Measurements from ENCODE around the gene SLC6A12.

SLC6A12 gene

DNA sequence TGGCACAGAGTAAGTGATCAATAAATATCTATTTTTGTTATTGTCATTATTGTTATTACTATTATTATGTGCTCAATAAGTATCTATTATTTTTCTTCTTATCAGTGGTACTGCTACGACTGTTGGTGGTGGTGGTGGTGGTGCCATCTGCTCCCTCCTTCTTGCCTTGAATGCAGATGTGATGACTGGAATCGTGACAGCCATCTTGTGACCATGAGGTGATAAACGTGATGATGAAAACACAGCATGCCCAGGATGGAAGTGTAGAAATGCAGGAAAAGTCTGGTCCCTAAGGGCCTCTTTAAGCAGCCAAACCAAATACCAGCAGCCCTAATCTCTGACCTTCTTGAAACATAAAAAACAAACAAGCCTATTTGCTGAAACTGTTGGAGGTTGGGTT is 22.4 kb downstream of the SLC6A12 start:
- no peak overlapping the region for H3K23ac ChIP-seq (ENCODE audit: low read depth, low read length, poor library complexity)
- H2BK120ac ChIP-seq (ENCODE audit: low read depth, low read length): no peak overlapping the region
- no peak overlapping the region for H3K9ac ChIP-seq (ENCODE audit: low read depth, low read length, poor library complexity)
- H3K4me1 ChIP-seq (ENCODE audit: control insufficient read depth in 2 of 2, insufficient read depth in 1 of 2, low read depth in 1 of 2, low read length in 2 of 2): peaks cover 2 to 6% of the 10 kb centered on the region in 2 donors
- H3K14ac ChIP-seq (ENCODE audit: low read length): no peak overlapping the region
- H2AK5ac ChIP-seq (ENCODE audit: low read depth, low read length): no peak overlapping the region
- no peaks in the 10 kb centered on the region for H3K36me3 ChIP-seq (replicated peaks in 1 of 2; ENCODE audit: control insufficient read depth in 2 of 2, insufficient read depth in 2 of 2, low read length in 2 of 2)
- H2BK5ac ChIP-seq (ENCODE audit: low read length): no peak overlapping the region
- H3K4me3 ChIP-seq (ENCODE audit: low read length in 2 of 2): no peak overlapping the region
- no peak overlapping the region for H4K8ac ChIP-seq (ENCODE audit: low read depth, low read length)
- H2BK12ac ChIP-seq (ENCODE audit: low read length): no peak overlapping the region
- peaks cover 0 to 3% of the 10 kb centered on the region in 2 donors for H3K9me3 ChIP-seq (replicated peaks in 1 of 2; ENCODE audit: control insufficient read depth in 2 of 2, insufficient read depth in 1 of 2, low read depth in 1 of 2, low read length in 2 of 2)
- H3K4me2 ChIP-seq (ENCODE audit: insufficient read depth, low read length, poor library complexity, severe bottlenecking): no peak overlapping the region
- no peak overlapping the region for H4K91ac ChIP-seq (ENCODE audit: low read depth, low read length, poor library complexity)
- WGBS, 2 donors (ENCODE audit: extremely low coverage in 2 of 2, insufficient read length in 2 of 2, insufficient replicate concordance in 1 of 2): no CpG with 5 or more reads among the region's 3 CpGs
- H2AFZ ChIP-seq (ENCODE audit: low read length): no peak overlapping the region
- H3K27ac ChIP-seq (replicated peaks; ENCODE audit: low read length): no peak overlapping the region
- no peaks in the 10 kb centered on the region for H3K79me1 ChIP-seq (ENCODE audit: low read depth, low read length)
- no peak for DNase-seq (ENCODE audit: low spot score)
- H3K18ac ChIP-seq (ENCODE audit: low read length): no peak overlapping the region
- H3K27me3 ChIP-seq (ENCODE audit: control insufficient read depth in 3 of 3, insufficient read depth in 3 of 3, low read depth in 1 of 3, low read length in 3 of 3): peaks cover 0 to 53% (median 7%) of the 10 kb centered on the region in 3 experiments
- H2BK15ac ChIP-seq (ENCODE audit: low read length): no peak overlapping the region
- no peak overlapping the region for H3K4ac ChIP-seq (ENCODE audit: low read length)

DNA sequence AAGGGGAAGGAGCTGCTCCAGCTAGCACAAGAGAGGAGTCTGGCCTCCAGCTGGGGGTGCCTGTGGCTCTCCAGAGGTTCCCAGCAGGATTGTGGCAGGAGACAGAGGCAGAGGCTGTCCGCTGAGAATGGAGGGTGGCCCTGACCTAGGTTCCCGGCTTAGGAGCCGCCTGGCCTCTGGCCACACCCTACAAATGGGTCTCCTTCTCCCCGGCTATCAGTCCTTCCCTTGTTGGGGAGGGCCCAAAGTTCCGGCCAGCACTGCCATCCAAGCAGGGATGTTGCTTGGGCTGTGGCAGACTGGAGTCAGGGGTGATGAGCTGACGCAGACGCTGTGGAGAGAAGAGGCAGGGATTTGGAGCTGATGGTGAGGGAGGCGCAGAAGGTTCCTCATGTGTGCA is 23.1 kb downstream of the SLC6A12 start:
- DNase-seq (ENCODE audit: low spot score): no peak
- Histone ChIP-seq H3K4ac (ENCODE audit: low read length) (no peak overlapping the region), H2AK5ac (ENCODE audit: low read depth, low read length) (peak overlapping the region; percentile 65), H3K14ac (ENCODE audit: low read length) (no peak overlapping the region), H3K27ac (replicated peaks; ENCODE audit: low read length) (no peak overlapping the region), H3K79me1 (ENCODE audit: low read depth, low read length) (no peaks in the 10 kb centered on the region), H2BK120ac (ENCODE audit: low read depth, low read length) (no peak overlapping the region), H2BK12ac (ENCODE audit: low read length) (peak overlapping the region; percentile 44), H2BK5ac (ENCODE audit: low read length) (peak overlapping the region; percentile 45), H3K9ac (ENCODE audit: low read depth, low read length, poor library complexity) (peak overlapping the region; percentile 2), H3K4me3 (ENCODE audit: low read length in 2 of 2) (no peak overlapping the region), H3K18ac (ENCODE audit: low read length) (peak overlapping the region; percentile 74), H2AFZ (ENCODE audit: low read length) (no peak overlapping the region), H3K4me2 (ENCODE audit: insufficient read depth, low read length, poor library complexity, severe bottlenecking) (no peak overlapping the region), H2BK15ac (ENCODE audit: low read length) (peak overlapping the region; percentile 42), H3K27me3 (ENCODE audit: control insufficient read depth in 3 of 3, insufficient read depth in 3 of 3, low read depth in 1 of 3, low read length in 3 of 3) (peaks cover 0 to 57% (median 7%) of the 10 kb centered on the region in 3 experiments), H4K8ac (ENCODE audit: low read depth, low read length) (no peak overlapping the region), H4K91ac (ENCODE audit: low read depth, low read length, poor library complexity) (peak overlapping the region; percentile 28), H3K23ac (ENCODE audit: low read depth, low read length, poor library complexity) (peak overlapping the region; percentile 26), H3K36me3 (replicated peaks in 1 of 2; ENCODE audit: control insufficient read depth in 2 of 2, insufficient read depth in 2 of 2, low read length in 2 of 2) (no peaks in the 10 kb centered on the region), H3K9me3 (replicated peaks in 1 of 2; ENCODE audit: control insufficient read depth in 2 of 2, insufficient read depth in 1 of 2, low read depth in 1 of 2, low read length in 2 of 2) (peaks cover 0 to 3% of the 10 kb centered on the region in 2 donors), H3K4me1 (ENCODE audit: control insufficient read depth in 2 of 2, insufficient read depth in 1 of 2, low read depth in 1 of 2, low read length in 2 of 2) (peaks cover 2 to 6% of the 10 kb centered on the region in 2 donors)
- WGBS, 2 donors (ENCODE audit: extremely low coverage in 2 of 2, insufficient read length in 2 of 2, insufficient replicate concordance in 1 of 2): no CpG with 5 or more reads among the region's 8 CpGs

DNA sequence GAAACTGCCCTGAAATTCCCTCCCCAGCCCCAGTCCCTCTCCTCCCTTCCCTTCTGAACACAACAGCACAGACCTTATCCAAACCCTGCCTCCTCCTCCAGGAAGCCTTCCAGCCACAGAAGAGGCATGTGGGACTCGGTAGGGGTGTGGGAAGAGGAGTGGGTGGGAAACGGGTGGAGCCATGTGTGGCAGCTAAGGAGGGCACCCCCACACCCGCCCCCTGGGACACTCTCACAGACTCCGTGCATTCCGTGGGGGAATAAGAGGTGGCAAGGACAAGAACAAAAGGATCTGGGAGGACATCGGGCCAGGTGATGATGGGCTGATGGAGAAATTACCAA is 24.4 kb downstream of the SLC6A12 start:
- Histone ChIP-seq H3K9ac (ENCODE audit: low read depth, low read length, poor library complexity) (no peak overlapping the region), H2BK5ac (ENCODE audit: low read length) (peak overlapping the region; percentile 7), H3K36me3 (replicated peaks in 1 of 2; ENCODE audit: control insufficient read depth in 2 of 2, insufficient read depth in 2 of 2, low read length in 2 of 2) (no peaks in the 10 kb centered on the region), H4K91ac (ENCODE audit: low read depth, low read length, poor library complexity) (no peak overlapping the region), H2AK5ac (ENCODE audit: low read depth, low read length) (peak overlapping the region; percentile 79), H3K4ac (ENCODE audit: low read length) (no peak overlapping the region), H3K9me3 (replicated peaks in 1 of 2; ENCODE audit: control insufficient read depth in 2 of 2, insufficient read depth in 1 of 2, low read depth in 1 of 2, low read length in 2 of 2) (peaks cover 0 to 3% of the 10 kb centered on the region in 2 donors), H3K14ac (ENCODE audit: low read length) (no peak overlapping the region), H2BK120ac (ENCODE audit: low read depth, low read length) (no peak overlapping the region), H3K79me1 (ENCODE audit: low read depth, low read length) (no peaks in the 10 kb centered on the region), H3K27ac (replicated peaks; ENCODE audit: low read length) (no peak overlapping the region), H4K8ac (ENCODE audit: low read depth, low read length) (peak overlapping the region; percentile 90), H3K23ac (ENCODE audit: low read depth, low read length, poor library complexity) (peak overlapping the region; percentile 10), H2BK12ac (ENCODE audit: low read length) (peak overlapping the region; percentile 11), H3K27me3 (ENCODE audit: control insufficient read depth in 3 of 3, insufficient read depth in 3 of 3, low read depth in 1 of 3, low read length in 3 of 3) (peaks cover 0 to 45% (median 7%) of the 10 kb centered on the region in 3 experiments), H3K4me3 (ENCODE audit: low read length in 2 of 2) (no peak overlapping the region), H3K18ac (ENCODE audit: low read length) (peak overlapping the region; percentile 93), H2AFZ (ENCODE audit: low read length) (no peak overlapping the region), H2BK15ac (ENCODE audit: low read length) (peak overlapping the region; percentile 30), H3K4me1 (ENCODE audit: control insufficient read depth in 2 of 2, insufficient read depth in 1 of 2, low read depth in 1 of 2, low read length in 2 of 2) (peaks cover 2 to 6% of the 10 kb centered on the region in 2 donors), H3K4me2 (ENCODE audit: insufficient read depth, low read length, poor library complexity, severe bottlenecking) (no peak overlapping the region)
- no CpG with 5 or more reads among the region's 6 CpGs for WGBS, 2 donors (ENCODE audit: extremely low coverage in 2 of 2, insufficient read length in 2 of 2, insufficient replicate concordance in 1 of 2)
- no peak for DNase-seq (ENCODE audit: low spot score)

DNA sequence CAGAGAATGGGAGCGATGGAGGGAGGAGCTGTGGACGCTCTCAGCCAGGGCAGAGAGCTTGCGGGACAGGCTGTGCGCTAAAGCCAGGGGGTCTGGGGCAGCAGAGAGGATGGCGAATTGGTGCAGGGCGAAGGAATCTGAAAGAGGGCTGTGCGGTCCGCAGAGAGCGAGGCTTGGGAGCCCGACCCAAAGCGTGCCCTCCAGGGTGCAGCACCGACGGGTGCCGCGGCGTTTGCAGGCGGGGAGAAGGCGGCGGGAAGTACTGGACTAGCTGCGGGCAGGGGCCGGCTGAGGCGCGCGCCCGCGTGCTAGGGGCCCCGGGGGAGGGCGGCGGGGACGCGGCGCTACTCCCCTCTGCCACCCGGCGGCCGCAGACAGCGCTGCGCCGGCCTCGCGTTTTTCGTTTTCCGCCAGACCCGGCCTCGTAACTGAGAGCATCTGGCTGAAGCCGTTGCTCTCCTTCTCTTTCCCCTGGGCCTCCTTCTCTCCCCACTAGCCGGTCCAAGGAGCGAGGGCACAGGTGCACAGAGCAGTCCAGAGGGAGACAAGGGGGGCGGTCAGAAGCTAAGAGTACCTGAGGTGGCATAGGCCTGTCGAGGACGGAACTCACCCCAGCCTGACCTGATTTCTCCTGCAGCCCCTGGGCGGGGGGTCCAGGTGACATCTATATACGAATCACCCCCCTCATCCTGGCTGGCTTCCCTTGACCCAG is 24.9 kb downstream of the SLC6A12 start:
- Histone ChIP-seq H3K27me3 (ENCODE audit: control insufficient read depth in 3 of 3, insufficient read depth in 3 of 3, low read depth in 1 of 3, low read length in 3 of 3) (peaks cover 0 to 40% (median 7%) of the 10 kb centered on the region in 3 experiments), H3K4me2 (ENCODE audit: insufficient read depth, low read length, poor library complexity, severe bottlenecking) (peak overlapping the region; percentile 54), H2AFZ (ENCODE audit: low read length) (peak overlapping the region; percentile 92), H3K4ac (ENCODE audit: low read length) (no peak overlapping the region), H2BK5ac (ENCODE audit: low read length) (no peak overlapping the region), H2BK120ac (ENCODE audit: low read depth, low read length) (no peak overlapping the region), H2BK12ac (ENCODE audit: low read length) (peak overlapping the region; percentile 93), H3K14ac (ENCODE audit: low read length) (no peak overlapping the region), H3K9ac (ENCODE audit: low read depth, low read length, poor library complexity) (peak overlapping the region; percentile 86), H3K27ac (replicated peaks; ENCODE audit: low read length) (no peak overlapping the region), H3K9me3 (replicated peaks in 1 of 2; ENCODE audit: control insufficient read depth in 2 of 2, insufficient read depth in 1 of 2, low read depth in 1 of 2, low read length in 2 of 2) (peaks cover 0 to 3% of the 10 kb centered on the region in 2 donors), H2BK15ac (ENCODE audit: low read length) (peak overlapping the region; percentile 65), H3K23ac (ENCODE audit: low read depth, low read length, poor library complexity) (peak overlapping the region; percentile 87), H4K91ac (ENCODE audit: low read depth, low read length, poor library complexity) (no peak overlapping the region), H3K36me3 (replicated peaks in 1 of 2; ENCODE audit: control insufficient read depth in 2 of 2, insufficient read depth in 2 of 2, low read length in 2 of 2) (no peaks in the 10 kb centered on the region), H3K79me1 (ENCODE audit: low read depth, low read length) (no peaks in the 10 kb centered on the region), H4K8ac (ENCODE audit: low read depth, low read length) (peak overlapping the region; percentile 90), H3K4me3 (ENCODE audit: low read length in 2 of 2) (peak overlapping the region; percentile 49 to 77), H3K18ac (ENCODE audit: low read length) (peak overlapping the region; percentile 93), H2AK5ac (ENCODE audit: low read depth, low read length) (peak overlapping the region; percentile 79), H3K4me1 (ENCODE audit: control insufficient read depth in 2 of 2, insufficient read depth in 1 of 2, low read depth in 1 of 2, low read length in 2 of 2) (peaks cover 2 to 6% of the 10 kb centered on the region in 2 donors)
- no CpG with 5 or more reads among the region's 52 CpGs for WGBS, 2 donors (ENCODE audit: extremely low coverage in 2 of 2, insufficient read length in 2 of 2, insufficient replicate concordance in 1 of 2)
- peak; percentile 54 for DNase-seq (ENCODE audit: low spot score)

All from neuronal stem cell (in vitro differentiated cells).